Stimulated activated CD4-positive, alpha-beta T cell treated with anti-CD3 and anti-CD28 coated beads, TNF-alpha, amount 100 ng/mL, for 48 hours (primary cell): ENCODE data around the gene IFIT2.
"Not testable (repeated sequence)": the region's sequence is repeated elsewhere in the genome, so short reads cannot be mapped to it uniquely, and the experiment has no call there.

Experiments used
- DNase-seq, 3 donors: peaks; one replicate each; pipeline ENCODE4 v3.0.0-alpha.2; 2020; ENCODE audit warnings: low read depth in 3 of 3

IFIT2 gene

DNA sequence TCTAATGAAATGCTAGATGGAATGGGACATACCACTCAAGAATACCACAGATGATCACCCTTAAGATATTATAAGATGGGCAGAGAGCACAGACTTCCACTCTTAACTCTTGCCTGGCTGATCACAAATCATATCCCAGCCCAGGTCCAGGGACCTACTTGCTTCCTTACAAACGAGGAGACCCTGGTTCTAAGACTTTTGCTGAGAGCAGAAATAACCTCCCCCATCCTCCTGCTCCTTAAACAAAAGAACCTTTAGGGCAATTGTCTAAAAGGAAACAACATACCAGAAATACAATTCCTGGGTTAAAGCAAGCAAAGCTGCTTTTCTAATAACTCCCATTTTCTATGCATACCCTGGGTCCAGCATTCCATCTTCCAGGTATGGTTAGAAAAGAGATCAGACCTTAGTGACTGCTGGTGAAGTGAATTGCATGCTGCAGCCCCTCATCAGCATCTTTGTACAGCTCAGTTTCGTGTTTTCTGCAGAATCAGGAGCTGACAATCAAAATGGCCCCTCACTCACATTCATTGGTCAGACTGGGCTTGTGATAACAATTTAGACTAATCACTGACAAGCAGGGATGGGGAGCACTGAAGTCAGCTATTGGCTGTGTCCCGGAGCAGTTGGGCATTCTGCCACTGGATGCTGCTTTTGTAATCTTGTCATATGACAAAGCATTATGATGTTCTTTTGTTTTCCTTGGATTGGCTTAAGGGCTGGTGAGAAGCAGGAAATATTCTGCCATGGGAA lies 40.5 kb downstream of the IFIT2 start:
- no peak for DNase-seq

DNA sequence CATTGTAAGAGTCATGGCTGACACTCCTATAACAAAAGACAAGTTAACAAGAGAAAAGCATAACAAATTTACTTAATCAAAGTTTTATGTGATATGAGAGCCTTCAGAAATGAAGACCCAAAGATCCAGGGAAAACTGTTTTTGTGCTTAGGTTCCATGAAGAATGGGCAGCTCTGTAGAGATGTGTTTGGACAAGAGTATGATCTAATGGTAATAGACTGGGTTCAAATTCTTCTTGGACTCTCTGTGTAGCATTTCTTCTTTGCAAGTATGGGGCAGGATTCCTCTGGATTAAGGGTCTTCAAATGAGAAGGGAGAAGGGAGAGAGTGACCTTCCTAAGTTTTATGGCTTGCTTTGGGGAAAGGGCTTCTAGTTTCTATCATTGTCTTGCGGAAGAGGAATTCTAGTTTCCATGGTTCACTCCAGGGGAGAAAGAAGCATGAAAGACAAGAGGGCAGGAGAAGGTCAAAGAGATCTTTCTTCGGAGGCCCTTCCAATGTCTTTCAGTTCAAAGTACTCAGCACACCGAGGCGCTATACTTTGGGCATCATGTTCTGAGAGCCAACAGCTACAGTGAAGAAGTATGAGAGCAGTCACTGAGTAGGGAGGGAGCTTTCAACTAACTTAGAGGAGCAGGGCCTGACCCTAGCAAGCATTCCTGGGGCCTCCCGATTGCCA lies 41.4 kb downstream of the IFIT2 start:
- DNase-seq = no peak

DNA sequence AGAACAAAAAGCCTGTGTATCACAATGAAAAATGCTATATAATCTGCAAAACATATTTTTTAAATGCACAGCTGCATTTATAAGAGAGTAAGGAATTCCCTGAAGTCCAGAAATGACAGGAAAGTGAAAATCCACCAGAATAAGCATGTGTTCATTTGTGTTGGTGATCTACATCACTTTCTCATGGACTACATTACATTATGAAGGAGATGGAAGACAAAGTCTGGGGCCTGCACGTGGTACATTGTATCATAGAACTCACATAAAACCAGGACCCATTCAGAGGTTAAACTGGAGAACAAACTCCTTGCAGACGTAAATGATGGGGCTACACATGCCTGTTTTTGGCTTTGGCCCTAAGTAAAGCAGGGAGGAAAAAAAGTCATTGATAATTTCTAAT lies 42.3 kb downstream of the IFIT2 start:
- no peak for DNase-seq

DNA sequence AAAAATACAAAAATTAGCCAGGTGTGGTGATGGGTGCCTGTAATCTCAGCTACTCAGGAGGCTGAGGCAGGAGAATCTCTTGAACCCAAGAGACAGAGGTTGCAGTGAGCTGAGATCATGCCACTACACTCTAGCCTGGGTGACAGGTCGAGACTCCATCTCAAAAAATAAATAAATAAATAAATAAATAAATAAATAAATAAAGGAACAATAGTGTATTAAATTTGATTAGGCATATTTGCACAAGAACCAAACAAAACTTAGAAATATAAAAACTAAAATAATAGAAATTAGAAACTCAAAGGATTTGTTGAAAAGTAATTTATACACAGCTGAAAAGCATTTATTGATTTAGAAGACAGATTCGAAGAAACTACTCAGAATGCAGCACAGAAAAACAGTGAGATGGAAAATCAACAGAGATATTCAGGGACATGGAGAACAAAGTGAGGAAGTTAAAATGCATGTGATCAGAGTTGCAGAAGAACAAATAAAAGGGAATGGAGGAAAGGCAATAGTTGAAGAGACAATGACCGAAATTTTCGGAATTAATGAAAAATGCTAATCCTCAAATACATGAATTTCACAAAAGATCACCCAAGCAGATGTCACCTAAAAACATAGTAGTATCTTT lies 43.6 kb downstream of the IFIT2 start:
- DNase-seq = no peak

DNA sequence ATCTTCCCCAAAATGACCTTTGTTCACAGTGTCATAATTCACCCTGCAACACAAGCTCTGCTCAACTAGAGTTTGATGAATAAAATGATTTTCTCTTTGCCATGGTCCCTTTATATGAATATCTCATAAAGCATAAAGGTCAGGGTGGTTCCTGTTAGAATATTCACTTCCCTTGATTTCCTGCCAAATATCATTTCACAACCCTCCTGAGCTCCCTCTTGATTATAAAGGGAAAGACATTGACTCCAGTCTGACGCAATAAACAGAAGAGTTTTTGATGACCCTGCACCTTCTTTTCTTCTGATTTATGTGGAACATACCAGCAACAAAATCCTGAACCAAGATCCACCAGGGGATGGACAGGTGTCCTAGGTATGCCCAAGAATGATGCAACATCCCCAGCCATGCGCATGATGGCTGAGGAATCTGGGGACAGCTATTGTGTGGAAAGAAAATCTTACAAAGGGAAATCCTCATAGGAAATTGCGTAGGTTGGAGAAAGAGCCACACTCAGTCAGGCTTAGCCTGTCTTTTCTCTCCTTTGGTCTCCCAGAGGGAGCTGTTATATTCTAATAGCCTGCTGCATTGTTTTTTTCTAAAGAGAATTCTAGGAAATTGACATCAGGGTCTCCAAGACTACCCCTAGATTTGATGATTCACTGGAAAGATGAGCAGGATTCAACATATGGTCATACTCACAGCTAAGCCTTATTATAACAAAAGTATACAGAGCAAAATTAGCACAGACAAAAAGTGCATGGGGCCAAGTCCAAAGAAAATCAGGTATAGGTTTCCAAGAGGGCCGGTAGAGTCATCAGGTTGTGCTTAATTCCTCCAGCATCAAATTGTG lies 44.8 kb downstream of the IFIT2 start:
- DNase-seq = no peak

DNA sequence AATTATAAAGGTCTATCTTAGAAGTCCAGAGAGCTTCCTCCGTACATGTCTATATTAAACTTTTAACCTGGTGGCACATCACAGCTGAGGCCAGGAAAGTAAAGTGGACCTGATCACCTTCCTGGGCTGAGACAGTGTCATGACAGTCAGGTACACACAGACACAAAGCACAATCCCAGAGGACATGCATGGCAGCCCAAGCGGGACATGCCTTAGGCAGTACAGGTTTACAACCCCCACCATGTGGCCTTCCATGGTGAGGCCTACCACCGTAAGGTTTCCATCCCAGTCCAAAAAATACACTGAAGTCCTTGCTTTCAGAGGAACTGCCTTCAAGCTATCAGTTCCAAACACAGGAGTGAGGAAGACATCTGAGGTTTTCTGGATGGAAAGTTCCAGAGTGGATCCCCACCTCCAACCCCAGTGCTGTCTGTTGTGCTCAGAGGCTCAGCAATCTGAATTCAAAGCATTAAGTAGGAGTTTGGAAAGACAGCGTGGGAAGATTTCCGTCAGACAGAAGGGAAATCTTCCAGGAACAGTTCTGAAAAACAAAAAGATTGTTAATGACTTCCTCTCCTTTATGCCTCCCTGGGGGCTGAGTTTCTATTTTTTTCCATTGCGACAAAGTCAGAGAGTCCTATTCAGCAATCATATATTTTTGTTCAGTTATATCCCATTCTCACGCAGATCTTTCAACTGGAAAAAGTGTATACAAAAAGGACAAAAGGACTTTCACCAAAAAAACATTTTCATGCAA lies 46.0 kb downstream of the IFIT2 start:
- DNase-seq = no peak

DNA sequence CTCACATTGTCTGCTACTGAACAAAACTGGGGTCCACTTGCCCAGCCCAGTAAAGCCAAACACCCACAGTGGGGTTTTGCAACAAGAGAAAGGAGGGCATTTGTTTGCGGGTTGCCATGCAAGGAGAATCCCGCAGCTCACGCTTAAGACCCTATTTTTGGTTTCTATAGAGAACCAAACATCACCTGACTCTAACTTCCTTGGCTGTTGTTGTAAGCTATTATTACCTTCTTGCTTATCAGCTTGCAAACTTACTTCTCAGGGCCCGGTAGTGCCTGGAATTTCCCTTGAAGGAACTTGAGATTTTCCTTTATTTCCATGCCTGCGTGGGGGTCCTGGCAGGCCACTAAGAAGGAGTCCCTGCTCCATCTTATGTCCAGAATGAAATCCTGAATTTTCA lies 46.6 kb downstream of the IFIT2 start:
- DNase-seq = no peak

DNA sequence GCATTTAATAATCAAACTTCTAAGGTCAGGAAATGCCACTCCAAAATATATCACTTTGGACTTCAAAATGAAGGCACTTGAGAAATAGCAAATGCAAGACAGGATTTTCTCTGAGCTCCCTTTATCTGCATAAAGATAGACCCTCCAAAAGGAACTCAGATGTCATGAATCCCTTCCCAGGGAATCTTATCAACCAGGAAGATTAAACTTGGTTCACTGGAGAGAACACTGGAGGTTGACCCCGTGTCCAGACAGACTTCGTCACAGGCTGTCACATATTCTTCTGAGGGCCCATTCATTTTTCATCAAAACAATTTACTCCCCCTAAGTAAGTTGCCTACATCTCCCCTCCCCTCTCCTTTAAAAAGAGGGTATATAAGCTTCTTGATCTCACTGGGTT lies 47.1 kb downstream of the IFIT2 start:
- DNase-seq = no peak

DNA sequence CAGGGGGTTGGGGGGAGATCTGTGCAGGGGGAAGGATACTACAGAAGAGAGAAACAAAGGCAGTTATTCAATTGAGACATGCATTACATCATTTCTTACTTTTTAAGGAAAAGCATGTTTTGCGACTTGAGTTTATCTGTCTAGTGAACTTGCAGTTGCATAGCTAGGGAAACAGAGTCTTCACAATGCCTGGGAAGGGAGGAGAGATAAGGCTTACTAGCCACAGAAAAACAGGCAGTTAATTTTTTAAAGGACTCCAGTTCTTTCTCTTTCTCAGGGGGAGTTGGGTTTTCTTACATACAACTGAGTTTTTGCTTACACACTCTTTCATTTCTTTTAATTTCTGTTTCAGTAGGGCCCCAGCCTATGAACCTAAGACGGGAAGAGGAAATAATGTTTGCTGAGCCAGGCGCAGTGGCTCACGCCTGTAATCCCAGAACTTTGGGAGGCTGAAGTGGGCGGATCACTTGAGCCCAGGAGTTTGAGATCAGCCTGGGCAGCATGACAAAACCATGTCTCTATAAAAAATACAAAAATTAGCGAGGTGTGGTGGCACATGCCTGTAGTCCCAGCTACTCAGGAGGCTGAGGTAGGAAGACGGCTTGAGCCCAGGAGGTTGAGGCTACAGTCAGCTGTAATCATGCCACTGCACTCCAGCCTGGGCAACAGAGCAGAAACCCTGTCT lies 48.9 kb downstream of the IFIT2 start:
- not testable (repeated sequence) for DNase-seq

DNA sequence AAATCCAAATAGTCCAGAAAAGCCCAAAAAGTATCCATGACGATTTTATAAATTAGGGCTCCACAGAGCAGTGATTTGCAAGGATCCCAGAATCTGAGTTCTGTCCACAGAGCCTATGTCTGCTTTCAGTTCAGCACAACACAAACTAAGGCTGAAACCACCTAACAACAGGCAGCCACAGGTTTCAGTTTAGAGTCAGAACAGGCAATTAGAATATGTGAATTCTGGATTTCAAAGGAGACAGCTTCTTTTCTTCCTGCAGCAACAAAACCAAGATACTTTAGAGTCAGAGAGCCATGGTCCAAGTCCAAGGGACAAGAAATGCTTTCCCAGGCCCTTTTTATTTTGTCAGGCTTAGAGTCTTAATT lies 49.5 kb downstream of the IFIT2 start:
- DNase-seq = no peak

DNA sequence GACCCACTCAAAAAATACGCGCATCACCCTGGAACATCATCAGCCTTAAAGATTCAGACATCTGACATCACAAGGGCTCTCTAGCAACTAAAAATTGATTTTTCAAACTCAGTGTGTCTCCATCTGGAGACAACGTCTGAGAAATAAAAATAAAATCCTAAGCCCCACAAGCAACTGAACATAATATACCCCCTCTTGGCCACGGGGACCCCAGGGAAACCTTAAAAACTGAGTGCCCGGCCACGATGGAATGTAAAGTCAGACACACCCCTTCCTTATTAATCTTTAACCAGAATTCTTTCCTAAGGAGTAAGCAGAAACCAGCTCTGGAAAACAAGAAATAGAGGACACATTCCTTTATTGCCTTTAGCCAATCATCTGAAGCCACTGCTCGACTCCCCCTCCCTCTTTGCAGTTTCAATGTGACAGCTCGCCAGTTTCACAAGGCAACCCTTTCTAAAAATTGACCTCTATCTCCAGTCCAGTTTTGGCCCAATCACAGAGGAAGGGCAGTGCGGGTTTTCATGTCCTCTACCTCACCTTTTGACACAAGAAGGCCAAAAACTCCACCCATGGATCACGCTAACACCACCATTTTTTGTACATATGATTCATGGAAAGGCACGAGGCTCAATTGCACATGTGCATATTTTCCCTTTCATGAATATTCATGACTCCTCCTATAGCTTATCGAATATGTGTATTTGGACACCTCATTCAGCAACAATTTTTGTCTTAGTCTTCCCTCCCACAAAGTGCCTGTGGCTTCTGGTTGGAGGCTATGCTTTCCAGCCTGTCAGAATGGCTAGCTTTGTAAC lies 50.1 kb downstream of the IFIT2 start:
- DNase-seq = no peak

DNA sequence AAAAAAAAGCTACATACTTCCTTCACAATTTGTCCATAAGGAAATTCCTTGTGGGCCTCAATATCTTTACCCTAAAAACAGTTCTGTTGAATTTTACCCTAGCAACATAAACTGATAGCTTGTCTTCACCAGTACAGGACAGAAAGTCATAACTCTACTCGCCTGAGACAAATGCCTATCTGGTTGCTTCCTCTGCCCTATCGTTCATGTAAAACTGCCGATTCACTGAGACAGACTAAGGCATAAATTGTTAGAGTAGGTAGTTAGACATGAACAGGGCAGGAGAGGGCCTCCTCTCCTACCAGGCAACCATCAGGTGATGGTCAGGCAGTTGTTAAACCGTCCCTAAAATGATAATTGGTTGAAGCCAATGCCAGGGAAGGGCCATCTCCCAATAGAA lies 51.0 kb downstream of the IFIT2 start:
- DNase-seq = no peak

DNA sequence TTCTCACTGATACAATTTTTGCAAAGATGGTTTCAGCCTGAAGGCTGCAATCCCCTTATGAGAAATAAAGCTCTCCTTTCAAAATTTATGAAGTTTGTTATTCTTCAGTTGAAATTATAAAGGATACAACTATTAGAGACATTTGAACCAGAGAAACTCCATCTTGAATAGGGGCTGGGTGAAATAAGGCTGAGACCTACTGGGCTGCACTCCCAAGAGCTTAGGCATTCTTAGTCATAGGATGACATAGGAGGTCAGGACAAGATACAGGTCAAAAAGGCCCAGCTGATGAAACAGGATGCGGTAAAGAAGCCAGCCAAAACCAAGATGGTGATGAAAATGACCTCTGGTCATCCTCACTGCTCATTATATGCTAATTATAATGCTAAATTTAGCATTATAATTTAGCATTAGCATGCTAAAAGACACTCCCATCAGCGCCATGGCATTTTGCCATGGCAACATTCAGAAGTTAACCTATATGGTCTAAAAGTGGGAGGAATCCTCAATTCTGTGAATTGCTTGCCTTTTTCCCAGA lies 53.6 kb downstream of the IFIT2 start:
- DNase-seq = no peak

DNA sequence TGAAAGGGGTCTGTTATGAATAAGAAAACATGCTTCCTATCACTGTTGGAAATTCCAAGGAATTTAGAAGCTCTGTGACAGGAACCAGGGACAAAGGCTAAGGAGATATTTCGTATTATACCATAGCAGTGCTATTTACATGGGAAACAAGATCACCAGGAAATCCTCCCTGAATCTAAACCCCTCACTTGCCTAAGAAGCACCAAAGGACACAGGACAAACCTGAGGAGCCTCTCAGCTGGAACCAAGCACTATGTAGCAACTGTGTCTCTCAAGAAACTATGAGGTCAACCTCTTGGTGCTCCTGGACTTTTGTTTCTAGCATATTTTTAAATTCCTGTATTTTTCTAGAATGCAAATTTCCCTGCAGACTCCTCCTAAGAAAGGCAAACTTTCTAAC lies 55.2 kb downstream of the IFIT2 start:
- DNase-seq = no peak

DNA sequence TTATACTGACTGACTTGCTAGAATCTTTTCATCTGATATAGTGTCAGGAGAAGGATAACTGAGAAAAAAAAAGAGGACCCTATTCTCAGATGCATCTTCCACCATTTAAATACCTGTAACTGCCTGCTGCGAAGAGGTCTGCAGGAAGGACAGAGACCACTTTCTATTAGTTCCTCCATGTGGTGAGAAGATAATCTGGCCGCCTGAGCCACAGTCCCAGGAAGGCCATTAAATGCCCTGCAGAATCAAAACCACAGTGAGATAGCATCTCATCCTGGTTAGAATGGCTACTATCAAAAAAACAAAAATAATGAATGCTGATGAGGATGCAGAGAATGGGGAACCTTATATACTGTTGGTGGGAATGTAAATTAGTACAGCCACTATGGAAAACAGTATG lies 56.1 kb downstream of the IFIT2 start:
- no peak for DNase-seq
